ENCODE measurements around the gene YARS1.

Gene YARS1

GRCh38 chr1:32744071-32744425 lies 73.1 kb downstream of the YARS1 start:
- no peak for DNase-seq (ENCODE audit: low read depth in 2 of 2)

GRCh38 chr1:32743380-32744070 lies 73.6 kb downstream of the YARS1 start:
- no peak for DNase-seq (ENCODE audit: low read depth in 2 of 2)

- no peak for DNase-seq (ENCODE audit: low read depth in 2 of 2)
Observed at GRCh38 chr1:32742956-32743355, 74.2 kb downstream of the YARS1 start.

DNA sequence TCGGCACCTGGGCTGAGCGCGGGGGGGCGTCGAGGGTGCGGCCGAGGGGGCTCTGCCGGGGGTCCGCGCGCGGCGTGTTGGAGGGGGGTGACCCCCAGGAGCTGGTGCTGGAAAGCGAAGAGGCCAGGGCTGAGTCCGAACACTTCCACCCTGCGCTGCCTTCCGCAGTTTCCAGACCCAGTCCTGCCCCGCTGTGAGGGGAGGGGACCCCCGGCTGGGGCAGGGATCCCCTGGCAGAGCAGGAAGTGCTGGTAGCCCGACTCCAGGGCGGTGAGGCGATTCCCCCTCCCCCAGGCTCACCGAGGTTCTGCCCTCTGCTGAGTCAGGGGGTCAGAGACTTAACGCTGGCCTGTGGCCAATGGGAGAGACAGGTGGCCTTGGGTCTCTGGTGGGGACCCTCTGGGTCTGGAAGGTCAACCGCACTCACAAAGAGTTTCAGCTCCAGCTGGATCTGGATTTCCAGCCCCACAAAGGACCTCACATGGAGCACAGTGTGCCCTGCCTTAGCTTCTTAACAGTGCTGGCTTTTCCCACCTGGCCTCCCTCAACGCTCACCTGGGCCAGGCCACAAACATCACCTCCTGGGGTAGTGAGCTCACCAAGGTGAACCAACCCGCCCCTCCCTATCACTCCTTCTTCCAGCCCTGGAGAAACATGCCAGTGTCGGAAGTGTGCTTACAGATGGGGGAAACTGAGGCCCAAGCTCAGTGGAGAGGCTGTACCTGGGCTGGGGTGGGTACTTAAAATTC lies 74.8 kb downstream of the YARS1 start:
- DNase-seq (ENCODE audit: low read depth in 2 of 2): no peak

DNA sequence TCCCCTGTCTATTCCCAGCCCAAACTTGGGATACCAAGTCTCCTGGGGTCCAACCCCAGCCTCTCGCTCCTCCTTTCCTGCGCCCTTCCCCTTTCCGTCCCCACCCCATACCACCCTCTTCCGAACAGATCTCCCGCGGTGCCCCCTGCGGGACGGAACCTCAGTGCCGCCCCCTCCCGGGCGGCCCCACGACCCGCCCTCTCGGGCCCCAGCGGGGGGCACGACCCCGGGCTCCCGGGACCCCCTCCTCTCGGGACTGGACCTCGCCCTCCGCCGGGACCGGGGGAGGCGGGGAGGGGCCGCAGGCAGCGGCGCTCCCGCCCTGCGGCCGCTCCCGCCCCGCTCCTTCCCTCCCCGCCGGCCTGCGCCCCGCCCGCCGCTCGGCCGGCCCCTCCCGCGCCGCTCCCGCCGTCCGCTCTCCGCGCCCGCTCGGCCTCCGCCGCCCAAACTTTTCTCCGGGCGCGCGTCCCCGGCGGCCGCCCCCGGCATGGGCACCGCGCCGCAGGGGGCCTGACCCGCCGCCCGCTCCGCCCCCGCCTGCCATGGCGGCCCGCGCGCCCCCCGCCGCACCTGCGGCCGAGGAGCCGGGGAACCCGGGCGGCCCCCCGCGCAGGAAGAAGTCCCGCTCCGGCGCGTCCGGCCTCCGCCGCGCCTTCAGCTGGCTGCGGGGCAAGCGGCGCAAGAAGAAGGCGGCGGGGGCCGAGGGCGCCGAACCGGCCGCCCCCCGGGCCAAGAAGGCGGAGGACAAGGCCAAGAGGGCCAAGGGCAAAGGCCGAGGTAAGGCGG lies 75.6 kb downstream of the YARS1 start:
- DNase-seq (ENCODE audit: low read depth in 2 of 2): no peak

DNA sequence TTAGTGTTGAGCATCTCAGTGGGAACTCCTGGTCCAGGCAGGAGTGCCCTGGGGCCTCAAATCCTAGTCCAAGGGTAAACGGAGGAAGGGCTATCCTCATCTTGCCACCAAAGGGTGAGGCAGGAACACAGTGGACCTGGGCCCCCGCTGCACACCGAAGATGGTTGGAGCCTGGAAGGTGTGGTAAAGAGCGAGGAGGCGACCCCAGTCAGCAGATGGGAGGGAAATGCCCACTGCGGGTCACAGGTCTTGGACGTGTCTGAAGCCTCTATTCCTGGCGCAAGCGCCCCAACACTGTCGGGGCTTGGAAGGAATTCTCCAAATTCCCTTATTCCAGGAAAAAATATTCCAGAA lies 76.1 kb downstream of the YARS1 start:
- no peak for DNase-seq (ENCODE audit: low read depth in 2 of 2)

GRCh38 chr1:32736812-32737791 lies 80.1 kb downstream of the YARS1 start:
- no peak for DNase-seq (ENCODE audit: low read depth in 2 of 2)

DNA sequence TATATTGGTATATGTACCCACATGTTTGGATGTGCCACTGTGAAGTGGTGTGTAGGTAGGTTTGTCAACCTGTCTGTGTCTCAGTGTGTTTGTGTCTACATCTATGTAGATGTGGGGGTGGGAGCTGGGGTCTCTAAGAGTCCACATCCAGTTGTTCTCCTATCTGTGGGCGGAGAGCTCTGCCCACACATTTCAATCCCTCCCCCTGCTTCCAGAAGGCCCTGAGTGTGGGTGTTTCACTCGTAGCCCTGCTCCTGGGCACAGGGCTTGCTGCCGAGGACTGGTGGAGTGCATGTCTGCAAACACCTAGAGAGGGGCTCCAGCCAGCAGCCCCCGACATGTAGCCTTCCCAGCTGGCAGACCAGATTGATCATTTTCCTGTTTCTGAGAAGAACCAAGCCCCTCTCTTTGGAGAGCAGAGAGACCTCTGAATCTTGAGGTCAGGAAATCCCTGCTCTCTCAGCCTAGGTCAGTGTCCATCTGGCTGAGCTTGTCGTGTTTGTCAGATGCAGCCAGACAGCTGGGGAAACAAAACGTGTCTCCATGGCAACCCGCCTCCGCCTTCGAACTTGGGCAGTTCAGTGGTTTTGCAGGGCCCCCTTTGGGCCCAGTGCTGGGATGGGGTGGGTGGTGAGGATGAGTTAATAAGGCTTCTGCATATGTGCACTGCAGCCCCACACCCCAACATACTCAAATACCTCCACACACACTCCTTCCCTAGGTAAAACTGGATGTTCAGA lies 83.4 kb downstream of the YARS1 start:
- no peak for DNase-seq (ENCODE audit: low read depth in 2 of 2)

DNA sequence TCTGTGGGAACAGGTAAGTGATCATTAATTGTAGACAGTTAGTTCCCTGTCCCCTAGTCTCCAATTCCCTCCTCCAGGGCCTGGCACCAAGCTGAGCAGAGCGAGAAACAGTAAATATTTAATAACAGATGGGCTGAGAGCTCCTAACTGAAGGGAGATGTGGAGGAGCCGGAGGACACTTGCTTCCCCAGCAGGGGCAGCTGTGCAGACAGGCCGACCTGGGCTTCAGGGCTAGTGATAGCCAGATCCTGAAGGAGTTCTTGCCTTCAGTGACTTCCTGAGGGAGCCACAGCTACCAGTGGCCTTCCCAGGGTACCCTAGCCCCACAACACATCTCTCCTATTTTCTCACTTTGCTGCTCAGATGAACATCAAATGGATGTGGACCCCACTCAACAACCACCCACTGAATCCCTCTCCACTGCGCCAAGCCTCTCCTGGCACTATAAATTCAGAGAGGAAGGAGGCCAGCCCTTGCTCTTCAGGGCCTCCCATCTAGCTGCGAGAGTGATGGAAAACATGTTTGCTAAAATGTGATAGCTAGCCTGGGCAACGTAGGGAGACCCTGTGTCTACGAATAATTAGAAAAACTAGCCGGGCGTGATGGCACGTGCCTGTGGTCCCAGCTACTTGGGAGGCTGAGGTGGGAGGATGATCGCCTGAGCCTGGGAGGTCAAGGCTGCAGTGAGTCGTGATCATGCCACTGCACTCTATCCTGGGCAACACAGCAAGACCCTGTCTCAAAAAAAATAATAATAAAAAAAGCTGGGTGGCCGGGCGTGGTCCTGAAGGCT lies 87.7 kb downstream of the YARS1 start:
- DNase-seq (ENCODE audit: low read depth in 2 of 2): no peak

DNA sequence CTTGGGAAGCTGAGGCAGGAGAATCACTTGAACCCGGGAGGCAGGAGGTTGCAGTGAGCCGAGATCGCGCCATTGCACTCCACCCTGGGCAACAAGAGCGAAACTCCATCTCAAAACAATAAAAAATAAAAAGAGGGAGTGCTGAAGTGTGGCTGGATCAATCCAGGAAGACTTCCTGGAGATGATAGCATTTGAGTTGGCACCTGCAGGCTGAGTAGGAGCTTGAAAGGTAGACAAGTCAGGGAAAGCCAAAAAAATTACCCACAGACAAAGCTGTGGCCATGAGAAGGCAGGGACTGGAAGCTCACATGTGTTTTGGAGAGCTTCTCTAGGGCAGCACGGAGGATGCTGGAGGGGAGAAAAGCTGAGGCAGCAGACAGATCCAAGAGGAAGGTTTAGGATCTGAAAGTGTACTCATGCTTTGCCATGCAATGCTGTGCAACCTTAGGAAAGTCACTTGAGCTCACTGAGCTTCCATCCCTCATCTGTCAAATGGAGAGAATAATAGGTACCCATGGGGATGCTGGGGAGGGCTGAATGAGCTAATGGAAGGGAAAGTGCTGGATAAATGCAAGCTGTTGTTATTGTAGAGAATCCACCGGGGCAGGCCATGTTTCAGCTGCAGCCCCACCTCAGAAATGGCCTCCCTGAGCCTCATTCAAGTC lies 88.6 kb downstream of the YARS1 start:
- DNase-seq (ENCODE audit: low read depth in 2 of 2): no peak

DNA sequence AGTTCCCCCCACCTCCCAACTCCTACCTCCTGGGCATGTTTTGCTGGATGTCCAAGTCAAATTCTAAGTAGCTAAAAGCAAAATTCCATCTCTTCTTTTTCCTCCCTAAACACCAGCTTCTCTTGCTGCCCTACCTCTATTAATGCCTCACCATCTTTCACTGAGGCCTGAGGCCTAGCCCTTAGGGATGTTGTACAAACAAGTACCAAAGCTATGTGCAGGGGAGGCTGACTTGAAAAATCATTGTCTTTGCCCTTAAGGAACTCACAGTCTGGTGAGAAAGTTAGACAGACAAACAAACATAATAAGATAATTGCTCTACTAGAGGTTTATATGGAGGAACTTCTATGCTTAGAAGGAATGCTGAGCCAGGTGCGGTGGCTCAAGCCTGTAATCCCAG lies 89.3 kb downstream of the YARS1 start:
- no peak for DNase-seq (ENCODE audit: low read depth in 2 of 2)

DNA sequence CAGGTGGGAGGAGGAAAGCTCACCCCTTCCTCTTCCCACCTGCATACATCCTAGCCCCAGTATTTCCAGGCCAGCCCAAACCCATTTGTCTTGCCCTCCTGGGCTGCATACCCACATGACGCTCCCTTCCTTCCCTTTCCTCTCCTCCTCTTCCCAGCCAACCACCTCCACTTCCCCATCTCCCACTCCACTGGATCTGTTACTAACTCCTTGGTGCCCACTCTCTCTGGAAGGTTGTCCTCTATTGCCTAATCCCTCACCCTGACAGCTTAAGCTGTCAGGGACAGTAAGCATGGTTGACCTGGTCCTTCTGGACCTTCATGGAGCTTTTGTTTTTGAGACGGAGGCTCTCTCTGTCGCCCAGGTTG lies 91.6 kb downstream of the YARS1 start:
- DNase-seq (ENCODE audit: low read depth in 2 of 2): no peak
